Activated T-helper 1 cell treated with anti-CD3 and anti-CD28 coated beads, Interleukin-12 subunit alpha, Interleukin-12 subunit beta, Interleukin-2, Interleukin-4 antibody, amounts not matched to agents 30 ng/mL and 10 ng/mL and 1 ng/mL, durations not matched to agents 14 hours and 24 hours and 36 hours (primary cell): ENCODE measurements around the gene TFDP2. TPM values are rescaled to one million over a fixed set of nuclear protein-coding genes. Genes with fewer than 3 reads are reported as not detected.
A peak's percentile ranks its signal among the peaks of the same experiment; 100 is the strongest.
"Not testable (repeated sequence)": the region's sequence is repeated elsewhere in the genome, so short reads cannot be mapped to it uniquely, and the experiment has no call there.

Experiments
- DNase-seq: peaks from one replicate; pipeline ENCODE4 v3.0.0; 2021; ENCODE audit warnings: low spot score
- H3K27ac Mint-ChIP-seq: one replicate; pipeline ENCODE4 v1.8.0; 2021; ENCODE audit warnings: mild to moderate bottlenecking, mixed read lengths
- H3K27me3 Mint-ChIP-seq: one replicate; pipeline ENCODE4 v1.8.0; 2022; ENCODE audit warnings: mild to moderate bottlenecking, moderate library complexity, mixed read lengths; ENCODE audit not compliant: insufficient read depth
- H3K36me3 Mint-ChIP-seq: one replicate; pipeline ENCODE4 v1.8.0; 2021; ENCODE audit warnings: low read depth, mixed read lengths
- H3K4me1 Mint-ChIP-seq: one replicate; pipeline ENCODE4 v1.8.0; 2021; ENCODE audit warnings: low read depth, mixed read lengths
- H3K4me3 Mint-ChIP-seq: one replicate; pipeline ENCODE4 v1.8.0; 2021; ENCODE audit warnings: mild to moderate bottlenecking, moderate library complexity, mixed read lengths
- H3K9me3 Mint-ChIP-seq: one replicate; pipeline ENCODE4 v1.8.0; 2021; ENCODE audit warnings: mixed read lengths
- intact Hi-C: fragments of 100-400 bp; cut with micrococcal nuclease; formaldehyde crosslinking; loops from one replicate; pipeline ENCODE4 v1.15.1; 2024
- total RNA-seq: library from RNA; stranded (reverse); gene quantifications from 2 replicates; pipeline ENCODE4 v1.2.3, GENCODE V29; 2022

TFDP2 gene
- total RNA-seq, 1 donor from 2014 or later: 19.7 TPM

DNA sequence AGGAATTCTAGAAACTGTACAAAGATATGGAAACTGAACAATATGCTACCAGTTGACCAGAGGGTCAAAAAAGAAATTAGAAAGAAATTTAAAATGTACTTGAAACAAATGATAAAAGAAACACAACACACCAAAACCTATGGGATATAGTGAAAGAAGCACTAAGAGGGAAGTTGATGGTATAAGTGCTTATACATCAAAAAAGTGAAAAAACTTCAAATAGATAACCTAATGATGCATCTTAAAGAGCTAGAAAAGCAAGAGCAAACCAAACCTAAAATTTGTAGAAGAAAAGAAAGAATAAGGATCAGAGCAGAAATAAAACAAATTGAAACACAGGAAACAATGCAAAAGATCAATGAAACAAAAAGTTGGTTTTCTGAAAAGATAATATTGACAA is 68.2 kb downstream of the TFDP2 start:
- DNase-seq: no peak
- Mint-ChIP-seq H3K9me3 (no peaks in the 10 kb centered on the region), H3K27me3 (peaks cover 8% of the 10 kb centered on the region), H3K27ac (peak overlapping the region; percentile 14), H3K4me3 (no peak overlapping the region), H3K4me1 (no peaks in the 10 kb centered on the region), H3K36me3 (peaks cover 5% of the 10 kb centered on the region)
- intact Hi-C loops: no loop called here

GRCh38 chr3:142077859-142078500 is 71.4 kb downstream of the TFDP2 start:
- H3K27me3 Mint-ChIP-seq: peaks cover 8% of the 10 kb centered on the region

DNA sequence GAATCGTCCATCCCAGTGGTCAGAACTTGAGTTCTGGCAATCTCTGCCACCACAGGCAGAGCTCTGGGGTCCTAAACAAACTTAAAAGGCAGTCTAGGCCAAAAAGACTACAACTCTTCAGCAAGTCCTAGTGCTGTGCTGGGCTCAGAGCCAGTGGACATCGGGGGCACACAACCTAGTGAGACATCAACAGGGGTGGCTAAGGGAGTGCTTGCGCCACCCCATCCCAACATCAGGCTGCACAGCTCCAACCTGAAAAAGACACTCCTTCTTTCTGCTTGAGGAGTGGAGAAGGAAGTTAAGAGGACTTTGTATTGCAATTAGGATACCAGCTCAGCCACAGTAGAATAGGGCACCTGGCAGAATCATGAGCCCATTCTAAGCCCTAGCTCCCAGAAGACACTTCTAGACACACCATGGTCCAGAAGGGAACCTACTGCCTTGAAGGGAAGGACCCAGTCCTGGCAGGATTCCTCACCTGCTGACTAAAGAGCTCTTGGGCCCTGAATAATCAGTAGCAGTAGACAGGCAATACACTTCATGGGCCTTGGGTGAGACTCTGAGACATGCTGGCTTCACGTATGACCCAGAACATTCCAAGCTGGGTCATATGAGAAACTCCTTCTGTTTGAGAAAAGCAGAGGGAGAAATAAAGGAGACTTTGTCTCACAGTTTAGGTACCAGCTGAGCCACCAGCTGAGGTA is 72.0 kb downstream of the TFDP2 start:
- DNase-seq: no peak
- Mint-ChIP-seq H3K9me3 (no peaks in the 10 kb centered on the region), H3K4me1 (no peaks in the 10 kb centered on the region), H3K36me3 (peaks cover 3% of the 10 kb centered on the region), H3K4me3 (no peak overlapping the region), H3K27me3 (peaks cover 8% of the 10 kb centered on the region), H3K27ac (no peak overlapping the region)
- intact Hi-C loops: no loop called here

More at GRCh38 chr3:142077859-142078500, 71.4 kb downstream of the TFDP2 start:
- no peaks in the 10 kb centered on the region for H3K4me1 Mint-ChIP-seq
- H3K4me3 Mint-ChIP-seq: no peak overlapping the region
- no peaks in the 10 kb centered on the region for H3K9me3 Mint-ChIP-seq
- intact Hi-C loops: no loop called here
- DNase-seq: no peak
- no peak overlapping the region for H3K27ac Mint-ChIP-seq
- H3K36me3 Mint-ChIP-seq: peaks cover 3% of the 10 kb centered on the region

DNA sequence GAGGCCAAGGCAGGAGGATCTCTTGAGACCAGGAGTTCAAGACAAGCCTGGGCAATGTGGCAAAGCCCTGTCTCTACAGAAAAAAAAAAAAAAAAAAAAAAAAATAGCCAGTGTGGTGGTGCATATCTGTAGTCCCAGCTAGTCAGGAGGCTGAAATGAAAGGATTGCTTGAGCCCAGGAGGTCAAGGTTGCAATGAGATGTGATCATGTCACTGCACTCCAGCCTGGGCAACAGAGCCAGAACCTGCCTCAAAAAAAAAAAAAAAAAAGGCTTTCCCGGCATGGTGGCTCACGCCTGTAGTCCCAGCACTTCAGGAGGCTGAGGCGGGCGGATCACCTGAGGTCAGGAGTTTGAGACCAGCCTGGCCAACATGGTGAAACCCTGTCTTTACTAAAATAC is 73.7 kb downstream of the TFDP2 start:
- H3K9me3 Mint-ChIP-seq, DNase-seq, H3K4me1 Mint-ChIP-seq, H3K27ac Mint-ChIP-seq, H3K27me3 Mint-ChIP-seq, intact Hi-C loops, H3K4me3 Mint-ChIP-seq, H3K36me3 Mint-ChIP-seq: not testable (repeated sequence)

DNA sequence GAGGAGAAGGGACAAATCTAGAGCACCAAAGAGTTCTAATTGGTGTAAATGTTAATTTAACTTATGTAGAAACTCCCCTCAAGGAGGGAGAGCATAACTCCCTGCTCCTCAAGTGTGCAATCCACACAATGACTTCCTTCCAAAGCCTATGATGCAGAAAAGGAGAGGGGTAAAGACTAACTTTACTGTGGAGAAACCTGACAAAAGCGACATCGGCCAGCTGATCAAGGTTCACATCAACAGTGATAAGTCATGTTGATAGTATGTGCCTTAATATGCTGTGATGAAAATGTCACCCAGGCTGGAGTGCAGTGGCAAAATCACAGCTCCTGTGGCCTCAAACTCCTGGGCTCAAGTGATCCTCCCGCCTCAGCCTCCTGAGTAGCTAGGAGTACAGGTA is 76.5 kb downstream of the TFDP2 start:
- H3K27me3 Mint-ChIP-seq: no peaks in the 10 kb centered on the region
- peaks cover 5% of the 10 kb centered on the region for H3K4me1 Mint-ChIP-seq
- H3K9me3 Mint-ChIP-seq: no peaks in the 10 kb centered on the region
- H3K27ac Mint-ChIP-seq: no peak overlapping the region
- no peaks in the 10 kb centered on the region for H3K36me3 Mint-ChIP-seq
- intact Hi-C loops: no loop called here
- no peak overlapping the region for H3K4me3 Mint-ChIP-seq
- DNase-seq: no peak

DNA sequence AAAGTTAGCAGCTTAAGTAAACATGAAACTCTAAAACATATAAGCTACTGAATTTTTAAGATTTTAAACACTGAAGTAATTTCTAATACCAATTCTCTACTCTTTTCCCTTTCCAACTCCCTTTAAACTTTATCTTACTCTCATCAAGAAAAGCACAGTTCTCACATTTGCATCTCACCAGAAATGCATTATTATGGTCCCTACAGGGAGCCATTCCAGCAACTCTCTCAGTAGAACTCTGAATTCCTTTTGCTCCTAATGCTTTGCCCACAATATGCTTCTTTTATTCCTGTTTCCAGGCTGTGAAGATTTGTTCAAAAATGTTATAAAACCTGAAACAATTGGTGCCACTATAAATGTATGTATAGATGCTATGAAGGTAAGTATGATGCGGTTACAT is 83.4 kb downstream of the TFDP2 start:
- no peaks in the 10 kb centered on the region for H3K4me1 Mint-ChIP-seq
- DNase-seq: no peak
- H3K27me3 Mint-ChIP-seq: peaks cover 2% of the 10 kb centered on the region
- H3K36me3 Mint-ChIP-seq: no peaks in the 10 kb centered on the region
- no peak overlapping the region for H3K4me3 Mint-ChIP-seq
- no peaks in the 10 kb centered on the region for H3K9me3 Mint-ChIP-seq
- intact Hi-C loops: no loop called here
- no peak overlapping the region for H3K27ac Mint-ChIP-seq

- intact Hi-C loops: no loop called here
- no peak overlapping the region for H3K27ac Mint-ChIP-seq
- DNase-seq: no peak
- no peaks in the 10 kb centered on the region for H3K4me1 Mint-ChIP-seq
- H3K36me3 Mint-ChIP-seq: no peaks in the 10 kb centered on the region
- no peaks in the 10 kb centered on the region for H3K9me3 Mint-ChIP-seq
- no peak overlapping the region for H3K4me3 Mint-ChIP-seq
- peaks cover 2% of the 10 kb centered on the region for H3K27me3 Mint-ChIP-seq
Observed at GRCh38 chr3:142065344-142065743, 84.0 kb downstream of the TFDP2 start.

GRCh38 chr3:142064454-142064853 is 84.9 kb downstream of the TFDP2 start:
- Mint-ChIP-seq H3K9me3 (no peaks in the 10 kb centered on the region), H3K4me1 (no peaks in the 10 kb centered on the region)

DNA sequence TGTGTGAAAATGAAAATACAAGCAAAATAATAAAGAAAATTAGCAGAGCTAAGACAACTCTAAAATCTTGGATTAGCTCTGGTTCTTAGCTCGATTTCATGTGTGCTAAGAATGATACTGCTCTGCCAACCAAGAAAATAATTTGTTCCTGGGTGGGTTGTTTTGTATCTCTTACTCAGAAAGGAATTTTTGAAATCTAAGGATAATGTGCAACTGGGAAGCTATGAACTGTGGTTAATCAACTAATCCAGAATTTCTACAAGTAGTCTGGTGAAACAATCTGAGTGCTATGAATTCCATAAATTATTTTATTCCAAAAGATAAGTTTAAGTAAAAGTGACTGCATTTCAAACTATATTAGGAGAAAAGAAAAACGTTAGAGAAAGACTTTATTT is 92.0 kb downstream of the TFDP2 start:
- H3K27me3 Mint-ChIP-seq: no peaks in the 10 kb centered on the region
- peaks cover 5% of the 10 kb centered on the region for H3K4me1 Mint-ChIP-seq
- no peaks in the 10 kb centered on the region for H3K36me3 Mint-ChIP-seq
- no peak overlapping the region for H3K4me3 Mint-ChIP-seq
- H3K9me3 Mint-ChIP-seq: peaks cover 8% of the 10 kb centered on the region
- no peak overlapping the region for H3K27ac Mint-ChIP-seq
- intact Hi-C loops: no loop called here
- DNase-seq: no peak

More at GRCh38 chr3:142064454-142064853, 84.9 kb downstream of the TFDP2 start:
- peaks cover 2% of the 10 kb centered on the region for H3K27me3 Mint-ChIP-seq
- H3K4me3 Mint-ChIP-seq: no peak overlapping the region
- intact Hi-C loops: no loop called here
- no peaks in the 10 kb centered on the region for H3K36me3 Mint-ChIP-seq
- no peak for DNase-seq
- H3K27ac Mint-ChIP-seq: no peak overlapping the region

DNA sequence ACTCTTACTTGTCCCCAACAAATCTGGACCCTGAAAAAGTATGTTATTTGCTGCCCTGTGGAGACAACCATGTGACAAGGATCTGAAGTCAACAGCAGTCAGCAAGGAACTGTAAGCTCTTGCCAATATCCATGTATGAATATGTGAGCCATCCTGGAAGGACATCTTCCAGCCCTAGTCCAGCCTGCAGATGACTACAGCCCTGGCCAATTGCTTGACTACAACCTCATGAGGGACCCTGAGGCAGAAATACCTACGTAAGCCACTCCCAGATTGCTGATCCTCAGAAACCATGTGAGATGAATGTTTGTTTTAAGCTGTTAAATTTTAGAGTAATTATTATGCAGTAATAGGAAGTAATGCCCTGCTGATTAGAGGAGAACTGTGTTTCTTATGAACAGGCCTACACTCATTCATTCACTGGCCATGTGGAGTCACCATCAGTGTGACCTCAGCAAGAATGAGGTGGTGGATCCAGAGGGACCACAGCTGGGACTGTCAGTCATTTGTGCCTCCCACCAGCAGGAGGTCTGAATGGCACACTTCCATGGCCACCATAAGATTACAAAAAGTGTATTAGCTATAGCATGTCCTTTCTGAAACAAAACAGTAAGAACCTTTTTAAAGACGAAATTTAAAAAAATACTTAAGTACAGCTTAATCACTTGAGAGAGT is 92.6 kb downstream of the TFDP2 start:
- intact Hi-C loops: no loop called here
- no peaks in the 10 kb centered on the region for H3K27me3 Mint-ChIP-seq
- H3K36me3 Mint-ChIP-seq: no peaks in the 10 kb centered on the region
- no peak overlapping the region for H3K4me3 Mint-ChIP-seq
- peaks cover 5% of the 10 kb centered on the region for H3K4me1 Mint-ChIP-seq
- peaks cover 8% of the 10 kb centered on the region for H3K9me3 Mint-ChIP-seq
- no peak for DNase-seq
- H3K27ac Mint-ChIP-seq: no peak overlapping the region

DNA sequence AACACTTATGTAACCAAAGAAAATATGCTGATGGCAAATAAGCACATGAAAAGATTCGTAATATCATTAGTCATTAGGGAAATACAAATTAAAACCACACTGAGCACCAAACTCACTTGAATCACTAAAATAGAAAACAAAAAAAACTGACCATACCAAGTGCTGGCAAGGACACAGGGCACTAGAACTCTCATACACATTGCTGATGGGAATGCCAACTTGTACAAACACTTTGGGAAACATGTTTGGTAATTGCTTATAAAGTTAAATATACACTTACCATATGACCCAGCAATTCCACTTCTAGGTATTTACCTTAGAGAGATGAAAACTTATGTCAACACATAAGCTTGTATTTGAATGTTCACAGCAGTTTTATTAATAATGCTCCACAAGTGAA is 95.5 kb downstream of the TFDP2 start:
- H3K27me3 Mint-ChIP-seq: no peaks in the 10 kb centered on the region
- intact Hi-C loops: no loop called here
- no peak overlapping the region for H3K27ac Mint-ChIP-seq
- no peaks in the 10 kb centered on the region for H3K36me3 Mint-ChIP-seq
- no peak overlapping the region for H3K4me3 Mint-ChIP-seq
- no peak for DNase-seq
- peaks cover 8% of the 10 kb centered on the region for H3K9me3 Mint-ChIP-seq
- H3K4me1 Mint-ChIP-seq: peaks cover 5% of the 10 kb centered on the region

DNA sequence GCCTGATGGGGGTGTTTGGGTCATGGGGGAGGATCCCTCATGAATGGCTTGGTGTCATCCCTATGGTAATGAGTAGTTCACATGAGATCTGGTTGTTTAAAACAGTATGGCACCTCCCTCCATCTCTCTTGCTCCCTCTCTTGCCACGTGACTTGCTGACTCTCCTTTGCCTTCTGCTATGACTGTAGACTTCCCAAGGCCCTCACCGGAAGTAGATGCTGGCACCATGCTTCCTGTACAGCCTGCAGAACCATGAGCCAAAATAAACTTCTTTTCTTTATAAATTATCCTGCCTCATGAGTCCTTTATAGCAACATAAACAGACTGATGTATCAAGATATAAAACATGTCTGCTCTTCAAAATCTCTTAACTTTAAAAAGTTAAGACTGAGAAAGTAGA is 96.1 kb downstream of the TFDP2 start:
- no peaks in the 10 kb centered on the region for H3K36me3 Mint-ChIP-seq
- peak overlapping the region; percentile 2 for H3K27ac Mint-ChIP-seq
- H3K4me3 Mint-ChIP-seq: no peak overlapping the region
- no peaks in the 10 kb centered on the region for H3K27me3 Mint-ChIP-seq
- peaks cover 5% of the 10 kb centered on the region for H3K4me1 Mint-ChIP-seq
- H3K9me3 Mint-ChIP-seq: peaks cover 8% of the 10 kb centered on the region
- no peak for DNase-seq
- intact Hi-C loops: no loop called here

DNA sequence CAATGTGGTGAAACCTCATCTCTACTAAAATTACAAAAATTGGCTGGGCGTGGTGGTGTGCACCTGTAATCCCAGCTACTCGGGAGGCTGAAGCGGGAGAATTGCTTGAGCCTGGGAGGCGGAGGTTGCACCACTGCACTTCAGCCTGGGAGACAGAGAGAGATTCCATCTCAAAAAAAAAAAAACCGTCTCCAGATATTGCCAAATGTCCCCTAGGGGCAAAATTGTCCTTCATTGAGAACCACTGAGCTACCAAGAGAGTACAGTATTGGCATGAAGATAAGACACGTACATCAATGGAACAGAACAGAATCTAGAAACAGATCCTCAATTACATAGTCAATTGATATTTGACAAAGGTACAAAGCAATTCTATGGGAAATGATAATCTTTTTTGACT is 98.0 kb downstream of the TFDP2 start:
- peaks cover 5% of the 10 kb centered on the region for H3K4me1 Mint-ChIP-seq
- peaks cover 8% of the 10 kb centered on the region for H3K9me3 Mint-ChIP-seq
- DNase-seq: no peak
- H3K4me3 Mint-ChIP-seq: no peak overlapping the region
- intact Hi-C loops: no loop called here
- no peak overlapping the region for H3K27ac Mint-ChIP-seq
- H3K36me3 Mint-ChIP-seq: no peaks in the 10 kb centered on the region
- no peaks in the 10 kb centered on the region for H3K27me3 Mint-ChIP-seq
